Astrocyte (in vitro differentiated cells and primary cell): ENCODE data around the gene AMD1. TPM values are rescaled to one million over a fixed set of nuclear protein-coding genes. Genes with fewer than 3 reads are reported as not detected.

ENCODE experiments used
- DNase-seq: peaks from one replicate; pipeline ENCODE4 v3.0.0-alpha.2; 2010; ENCODE audit warnings: low read depth
- FAIRE-seq: peaks from 2 replicates; lab custom pipeline; 2011; peaks lifted over from hg19 to GRCh38; lab: Jason Lieb, UNC
- H2AFZ ChIP-seq: 2 replicates; pipeline ENCODE4 v1.6.0; 2012; ENCODE audit warnings: low read depth, low read length, inconsistent platforms
- H3K27ac ChIP-seq: 2 replicates; pipeline ENCODE4 v1.5.1; 2011; ENCODE audit warnings: low read depth, low read length, inconsistent platforms
- H3K27me3 ChIP-seq: 2 replicates; pipeline ENCODE4 v1.6.0; 2011; ENCODE audit warnings: low read length, inconsistent platforms; ENCODE audit not compliant: insufficient read depth
- H3K36me3 ChIP-seq: 2 replicates; pipeline ENCODE4 v1.5.1; 2011; ENCODE audit warnings: low read length, inconsistent platforms; ENCODE audit not compliant: insufficient read depth
- H3K4me1 ChIP-seq: 2 replicates; pipeline ENCODE4 v1.5.1; 2011; ENCODE audit warnings: low read length, inconsistent platforms; ENCODE audit not compliant: insufficient read depth
- H3K4me2 ChIP-seq: 2 replicates; pipeline ENCODE4 v1.6.0; 2012; ENCODE audit warnings: low read length, inconsistent platforms
- H3K4me3 ChIP-seq: 2 replicates; pipeline ENCODE4 v1.5.1; 2011; ENCODE audit warnings: low read depth, mild to moderate bottlenecking, low read length, inconsistent platforms; ENCODE audit not compliant: insufficient read depth
- H3K79me2 ChIP-seq: 2 replicates; pipeline ENCODE4 v1.6.0; 2012; ENCODE audit warnings: mild to moderate bottlenecking, low read length, inconsistent platforms; ENCODE audit not compliant: insufficient read depth
- H3K9ac ChIP-seq: 2 replicates; pipeline ENCODE4 v1.6.0; 2012; ENCODE audit warnings: mild to moderate bottlenecking, low read length, inconsistent platforms
- H3K9me3 ChIP-seq: 2 replicates; pipeline ENCODE4 v1.5.1; 2012; ENCODE audit warnings: low read depth, mild to moderate bottlenecking, low read length, inconsistent platforms; ENCODE audit not compliant: insufficient read depth
- H4K20me1 ChIP-seq: 2 replicates; pipeline ENCODE4 v1.6.0; 2012; ENCODE audit warnings: low read length, inconsistent platforms; ENCODE audit not compliant: insufficient read depth
- H3K27ac Mint-ChIP-seq: one replicate; pipeline ENCODE4 v1.8.0; 2021; ENCODE audit warnings: mild to moderate bottlenecking, mixed read lengths; ENCODE audit not compliant: unreplicated experiment
- H3K27me3 Mint-ChIP-seq: one replicate; pipeline ENCODE4 v1.8.0; 2021; ENCODE audit warnings: low read depth, mixed read lengths; ENCODE audit not compliant: unreplicated experiment
- H3K36me3 Mint-ChIP-seq: one replicate; pipeline ENCODE4 v1.8.0; 2021; ENCODE audit warnings: low read depth, mixed read lengths; ENCODE audit not compliant: unreplicated experiment
- H3K4me1 Mint-ChIP-seq: one replicate; pipeline ENCODE4 v1.8.0; 2021; ENCODE audit warnings: low read depth, mixed read lengths; ENCODE audit not compliant: unreplicated experiment
- H3K4me3 Mint-ChIP-seq: one replicate; pipeline ENCODE4 v1.8.0; 2021; ENCODE audit warnings: mild to moderate bottlenecking, moderate library complexity, mixed read lengths; ENCODE audit not compliant: unreplicated experiment
- H3K9me3 Mint-ChIP-seq: one replicate; pipeline ENCODE4 v1.8.0; 2021; ENCODE audit warnings: mild to moderate bottlenecking, mixed read lengths; ENCODE audit not compliant: unreplicated experiment
- CTCF ChIP-seq: IDR thresholded peaks from 2 replicates; pipeline ENCODE4 v1.5.1; 2011; ENCODE audit warnings: low read depth, mild to moderate bottlenecking, inconsistent platforms, low read length, moderate library complexity; ENCODE audit not compliant: insufficient read depth
- EZH2 ChIP-seq: IDR thresholded peaks from 2 replicates; pipeline ENCODE4 v1.6.1; 2012; ENCODE audit warnings: mild to moderate bottlenecking, low read length, inconsistent platforms; ENCODE audit not compliant: insufficient read depth
- total RNA-seq: library from RNA; stranded (reverse); gene quantifications from 2 replicates; pipeline ENCODE4 v1.2.1, GENCODE V29; 2021

The AMD1 gene
- total RNA-seq, 1 donor from 2014 or later: 71.6 TPM

- no peaks in the 10 kb centered on the region for H3K79me2 ChIP-seq
- Mint-ChIP-seq H3K27ac (no peak overlapping the region), H3K4me3 (no peak overlapping the region), H3K36me3 (no peaks in the 10 kb centered on the region), H3K4me1 (no peaks in the 10 kb centered on the region), H3K27me3 (no peaks in the 10 kb centered on the region), H3K9me3 (no peaks in the 10 kb centered on the region)
- no peaks in the 10 kb centered on the region for H3K4me1 ChIP-seq
- H3K27ac ChIP-seq: no peak overlapping the region
- H3K27me3 ChIP-seq: no peaks in the 10 kb centered on the region
- H3K9ac ChIP-seq: no peak overlapping the region
- H3K4me2 ChIP-seq: no peak overlapping the region
- no peak overlapping the region for H3K4me3 ChIP-seq
- TF ChIP-seq EZH2 (no peak), CTCF (no peak)
- no peaks in the 10 kb centered on the region for H3K9me3 ChIP-seq
- H4K20me1 ChIP-seq: no peaks in the 10 kb centered on the region
- FAIRE-seq: no peak
- no peaks in the 10 kb centered on the region for H3K36me3 ChIP-seq
- H2AFZ ChIP-seq: no peak overlapping the region
- DNase-seq: no peak
Observed at GRCh38 chr6:110853754-110854477, 20.7 kb upstream of the AMD1 start.

GRCh38 chr6:110856296-110856695, 18.3 kb upstream of the AMD1 start:
- no peak overlapping the region for H3K4me3 Mint-ChIP-seq
- Histone ChIP-seq H2AFZ (no peak overlapping the region), H3K9me3 (no peaks in the 10 kb centered on the region), H3K9ac (no peak overlapping the region), H3K27me3 (no peaks in the 10 kb centered on the region), H3K4me2 (no peak overlapping the region), H3K79me2 (no peaks in the 10 kb centered on the region), H3K27ac (no peak overlapping the region), H3K36me3 (no peaks in the 10 kb centered on the region), H3K4me3 (no peak overlapping the region), H4K20me1 (no peaks in the 10 kb centered on the region), H3K4me1 (no peaks in the 10 kb centered on the region)
- H3K4me1 Mint-ChIP-seq: no peaks in the 10 kb centered on the region
- H3K9me3 Mint-ChIP-seq: no peaks in the 10 kb centered on the region
- FAIRE-seq (no peak), DNase-seq (no peak)
- TF ChIP-seq CTCF (no peak), EZH2 (no peak)
- H3K36me3 Mint-ChIP-seq: peaks cover 1% of the 10 kb centered on the region
- no peaks in the 10 kb centered on the region for H3K27me3 Mint-ChIP-seq
- no peak overlapping the region for H3K27ac Mint-ChIP-seq

- no peak overlapping the region for H3K4me3 Mint-ChIP-seq
- no peak overlapping the region for H3K27ac Mint-ChIP-seq
- no peaks in the 10 kb centered on the region for H3K79me2 ChIP-seq
Observed at GRCh38 chr6:110858016-110858415, 16.6 kb upstream of the AMD1 start.

More at GRCh38 chr6:110858016-110858415, 16.6 kb upstream of the AMD1 start:
- H3K27me3 ChIP-seq: no peaks in the 10 kb centered on the region
- H3K4me2 ChIP-seq: no peak overlapping the region
- no peak for DNase-seq
- H3K36me3 ChIP-seq: no peaks in the 10 kb centered on the region
- Mint-ChIP-seq H3K27me3 (no peaks in the 10 kb centered on the region), H3K9me3 (no peaks in the 10 kb centered on the region), H3K4me1 (no peaks in the 10 kb centered on the region), H3K36me3 (peaks cover 1% of the 10 kb centered on the region)
- no peaks in the 10 kb centered on the region for H4K20me1 ChIP-seq
- H3K4me3 ChIP-seq: no peak overlapping the region
- H3K9me3 ChIP-seq: no peaks in the 10 kb centered on the region
- TF ChIP-seq EZH2: no peak
- TF ChIP-seq CTCF: no peak
- H3K4me1 ChIP-seq: no peaks in the 10 kb centered on the region
- no peak for FAIRE-seq
- H3K27ac ChIP-seq: no peak overlapping the region
- H3K9ac ChIP-seq: no peak overlapping the region
- H2AFZ ChIP-seq: no peak overlapping the region
